HepG2 (cell line): ENCODE measurements around the gene VAPA. TPM values are rescaled to one million over a fixed set of nuclear protein-coding genes. Genes with fewer than 3 reads are reported as not detected.

Experiments used
- ATAC-seq: fragments of 200-7000 bp; cut with Tn5 transposase; 3 replicates; pipeline ENCODE4 v1.9.1; 2020; ENCODE audit warnings: mild to moderate bottlenecking, moderate library complexity
- BruUV-seq: library from RNA; stranded (reverse); fragments of 400-500 nt; replicated peaks from 2 replicates; lab custom pipeline; 2021; lab: Mats Ljungman, UMichigan
- CTCF ChIA-PET: fragments of 300-600 bp; formaldehyde crosslinking; extraction: SDS; loops from one replicate; lab custom pipeline; 2021; ENCODE audit warnings: low total read pairs, inconsistent platforms, low intra/inter-chr PET ratio; lab: Yijun Ruan, JAX
- POLR2A ChIA-PET: fragments of 350-600 bp; sonication (Branson Sonifier 250); formaldehyde crosslinking; loops from one replicate; lab custom pipeline; 2020; ENCODE audit warnings: antibody characterized with exemption, inconsistent platforms; lab: Yijun Ruan, JAX
- DNase-seq: peaks from one replicate; pipeline ENCODE4 v3.0.0-alpha.2; 2015; ENCODE audit warnings: low spot score
- FAIRE-seq: peaks from 3 replicates; lab custom pipeline; 2011; peaks lifted over from hg19 to GRCh38; lab: Jason Lieb, UNC
- H2AFZ ChIP-seq: one replicate; pipeline ENCODE4 v1.6.1; 2011; ENCODE audit warnings: low read length, inconsistent platforms
- H3K27ac ChIP-seq: fragments of 300-600 bp; 3 replicates; pipeline ENCODE4 v1.8.0; 2011; ENCODE audit warnings: mixed run types, mild to moderate bottlenecking, mixed read lengths, low read length, inconsistent platforms; ENCODE audit not compliant: insufficient read depth; ENCODE audit errors: extremely low read length
- H3K27me3 ChIP-seq, 2 experiments: fragments of 200-600 bp in 1 of 2; 2 replicates in 1 of 2; 3 replicates in 1 of 2; pipeline versions ENCODE4 v1.6.0 to v1.8.0; 2011; ENCODE audit warnings: low read length in 2 of 2, mild to moderate bottlenecking in 2 of 2, moderate library complexity in 2 of 2, inconsistent platforms in 1 of 2; ENCODE audit not compliant: insufficient read depth in 2 of 2, control insufficient read depth in 1 of 2
- H3K36me3 ChIP-seq, 2 experiments: fragments of 200-600 bp in 1 of 2; replicated peaks in 1 of 2; 2 replicates in 1 of 2; 3 replicates in 1 of 2; pipeline versions ENCODE4 v1.5.1 to v1.8.0; 2011; ENCODE audit warnings: low read length in 2 of 2, inconsistent platforms in 1 of 2; ENCODE audit not compliant: insufficient read depth in 2 of 2, control insufficient read depth in 1 of 2
- H3K4me1 ChIP-seq: 2 replicates; pipeline ENCODE4 v1.5.1; 2012; ENCODE audit warnings: low read length, inconsistent platforms; ENCODE audit not compliant: insufficient read depth
- H3K4me2 ChIP-seq: 2 replicates; pipeline ENCODE4 v1.6.0; 2011; ENCODE audit warnings: low read depth, low read length, inconsistent platforms
- H3K4me3 ChIP-seq, 3 experiments: fragments of 200-600 bp in 1 of 3; sonication (generic), shearing (Covaris generic) in 1 of 3; replicated peaks in 1 of 3; 2 replicates each; pipeline ENCODE4 v1.5.1; 2011 to 2016; ENCODE audit warnings: low read length in 3 of 3, inconsistent platforms in 2 of 3, low read depth in 2 of 3, mild to moderate bottlenecking in 2 of 3, control low read depth in 1 of 3, mixed read lengths in 1 of 3; ENCODE audit not compliant: insufficient read depth in 1 of 3
- H3K79me2 ChIP-seq: one replicate; pipeline ENCODE4 v1.6.1; 2011; ENCODE audit warnings: low read length, inconsistent platforms; ENCODE audit not compliant: insufficient read depth
- H3K9ac ChIP-seq: 2 replicates; pipeline ENCODE4 v1.6.0; 2011; ENCODE audit warnings: mild to moderate bottlenecking, low read depth, low read length, inconsistent platforms; ENCODE audit not compliant: insufficient read depth
- H3K9me3 ChIP-seq: 2 replicates; pipeline ENCODE4 v1.5.1; 2012; ENCODE audit warnings: mild to moderate bottlenecking, low read length
- H4K20me1 ChIP-seq: 2 replicates; pipeline ENCODE4 v1.6.0; 2011; ENCODE audit warnings: inconsistent platforms, mild to moderate bottlenecking, low read length, moderate library complexity; ENCODE audit not compliant: insufficient read depth
- ATAD3A ChIP-seq: sonication (generic); formaldehyde crosslinking; IDR thresholded peaks from 2 replicates; pipeline ENCODE4 v1.4.0; 2020; ENCODE audit warnings: missing genetic modification reagents
- DPF2 ChIP-seq: sonication (generic); formaldehyde crosslinking; IDR thresholded peaks from 2 replicates; pipeline ENCODE4 v1.4.0; 2020; ENCODE audit warnings: mild to moderate bottlenecking, low read depth, missing genetic modification reagents, borderline replicate concordance
- FOXA1 ChIP-seq, 2 experiments: fragments of 450-650 bp in 1 of 2; sonication (generic) in 1 of 2; formaldehyde crosslinking in 1 of 2; IDR thresholded peaks; 2 replicates each; pipeline versions ENCODE4 v1.4.0 to v1.6.1; 2016 to 2020; ENCODE audit warnings: missing genetic modification reagents in 1 of 2
- IRF2 ChIP-seq: IDR thresholded peaks from 2 replicates; pipeline ENCODE4 v1.6.1; 2018; ENCODE audit warnings: missing genetic modification reagents, missing compliant biosample characterization
- MAFK ChIP-seq, 2 experiments: IDR thresholded peaks in 1 of 2; conservative IDR thresholded peaks in 1 of 2; 2 replicates each; pipeline ENCODE4 v1.6.1; 2011; ENCODE audit warnings: improper control_type of control experiment in 2 of 2, low read length in 2 of 2
- TEF ChIP-seq: sonication (generic); formaldehyde crosslinking; IDR thresholded peaks from 2 replicates; pipeline ENCODE4 v1.5.0; 2020; ENCODE audit warnings: missing genetic modification reagents
- ZFP90 ChIP-seq: sonication (generic); formaldehyde crosslinking; IDR thresholded peaks from 2 replicates; pipeline ENCODE4 v1.8.0; 2022; ENCODE audit warnings: missing genetic modification reagents, mild to moderate bottlenecking, inconsistent platforms, borderline replicate concordance
- ZNF326 ChIP-seq: sonication (generic); formaldehyde crosslinking; IDR thresholded peaks from 2 replicates; pipeline ENCODE4 v1.4.0; 2020; ENCODE audit warnings: missing genetic modification reagents, borderline replicate concordance
- ZNF556 ChIP-seq: sonication (generic); formaldehyde crosslinking; IDR thresholded peaks from 2 replicates; pipeline ENCODE4 v1.4.0; 2020; ENCODE audit warnings: mild to moderate bottlenecking, missing genetic modification reagents, borderline replicate concordance
- ZNF557 ChIP-seq: sonication (generic); formaldehyde crosslinking; IDR thresholded peaks from 2 replicates; pipeline ENCODE4 v1.4.0; 2020; ENCODE audit warnings: missing genetic modification reagents
- ZNF558 ChIP-seq: sonication (generic); formaldehyde crosslinking; IDR thresholded peaks from 2 replicates; pipeline ENCODE4 v1.9.0; 2022; ENCODE audit warnings: mild to moderate bottlenecking, missing genetic modification reagents, borderline replicate concordance
- ZNF766 ChIP-seq: sonication (generic); formaldehyde crosslinking; IDR thresholded peaks from 2 replicates; pipeline ENCODE4 v1.5.0; 2020; ENCODE audit warnings: missing genetic modification reagents, borderline replicate concordance
- ZNF776 ChIP-seq: sonication (generic); formaldehyde crosslinking; IDR thresholded peaks from 2 replicates; pipeline ENCODE4 v1.4.0; 2020; ENCODE audit warnings: mild to moderate bottlenecking, missing genetic modification reagents
- ZNF83 ChIP-seq: sonication (generic); formaldehyde crosslinking; IDR thresholded peaks from 2 replicates; pipeline ENCODE4 v1.4.0; 2020; ENCODE audit warnings: missing genetic modification reagents, mild to moderate bottlenecking, borderline replicate concordance
- WGBS: methylation state at CpG from one replicate; pipeline ENCODE4 v1.1.6; 2017; ENCODE audit warnings: low lambda C conversion rate; 5-methylcytosine and 5-hydroxymethylcytosine counted together
- in situ Hi-C: cut with HindIII; loops from 2 replicates; pipeline ENCODE4 v1.10.0; 2017; ENCODE audit warnings: low pct_unique_long_range_greater_than_20kb; ENCODE audit not compliant: extremely low pct_ligation_motif_present
- intact Hi-C: fragments of 100-400 bp; cut with micrococcal nuclease; formaldehyde crosslinking; loops from one replicate; pipeline ENCODE4 v1.10.0; 2022; ENCODE audit not compliant: unreplicated experiment
- polyA plus RNA-seq, 8 experiments: library from polyadenylated mRNA; depleted of rRNA in 3 of 8; stranded (reverse) in 7 of 8; unstranded in 1 of 8; fragments of >200 nt; fragmentation: Illumina TruSeq in 4 of 8; extraction: Trizol in 4 of 8; gene quantifications; 2 replicates each; pipeline versions ENCODE4 v1.2.1 to v1.2.3, GENCODE V29; 2011 to 2016; ENCODE audit warnings: low read depth in 4 of 8, missing spikeins in 1 of 8, mixed read lengths in 1 of 8; ENCODE audit not compliant: insufficient read depth in 1 of 8
- total RNA-seq, 5 experiments: library from RNA; depleted of rRNA; stranded (reverse); fragments of >200 nt; fragmentation: Illumina TruSeq; extraction: Trizol; gene quantifications; 2 replicates each; pipeline ENCODE4 v1.2.3, GENCODE V29; 2016; ENCODE audit warnings: low read depth in 1 of 5
- TF ChIP-seq, protein P1 (sequence below): sonication (generic); formaldehyde crosslinking; IDR thresholded peaks from 2 replicates; pipeline ENCODE4 v1.4.0; 2020; ENCODE audit warnings: missing genetic modification reagents, borderline replicate concordance
- TF ChIP-seq, protein P2 (sequence below): sonication (generic); formaldehyde crosslinking; IDR thresholded peaks from 2 replicates; pipeline ENCODE4 v1.4.0; 2020; ENCODE audit warnings: missing genetic modification reagents, borderline replicate concordance

The VAPA gene
- total and polyA plus RNA-seq, 2 of the 13 experiments (the other 11 are each of a cell fraction or from before 2014, with no cell fraction given) = 167 to 294 TPM

- no peaks in the 10 kb centered on the region for H3K9me3 ChIP-seq
- intact Hi-C loops (no loop called here), in situ Hi-C loops (no loop called here)
- POLR2A ChIA-PET = no interaction called here
- no peaks in the 10 kb centered on the region for H3K4me1 ChIP-seq
- H2AFZ ChIP-seq = no peak overlapping the region
- no peaks in the 10 kb centered on the region for H3K36me3 ChIP-seq
- DNase-seq (no peak), FAIRE-seq (no peak), ATAC-seq (peak; percentile 31)
- no peak overlapping the region for H3K4me3 ChIP-seq
- H3K79me2 ChIP-seq = no peaks in the 10 kb centered on the region
- H4K20me1 ChIP-seq = no peaks in the 10 kb centered on the region
- BruUV-seq = no TSS peak
- H3K9ac ChIP-seq = no peak overlapping the region
- no peak overlapping the region for H3K4me2 ChIP-seq
- CTCF ChIA-PET = no interaction called here
- H3K27me3 ChIP-seq = no peaks in the 10 kb centered on the region
- no peak overlapping the region for H3K27ac ChIP-seq
- WGBS = 69% methylated on average over 31 of the region's 31 CpGs
- no peak for TF ChIP-seq ZNF326 (CRISPR knock-in tag)
- TF ChIP-seq ZNF558 = no peak
- TF ChIP-seq ZNF776 = no peak
- no peak for TF ChIP-seq FOXA1 (IDR thresholded peaks at IDR 0.05)
- no peak for TF ChIP-seq FOXA1 (CRISPR knock-in tag; IDR thresholded peaks at IDR 0.05)
- TF ChIP-seq ZNF556 (CRISPR knock-in tag) = no peak
- TF ChIP-seq MAFK (conservative IDR thresholded peaks at IDR 0.05 in 1 of 2, IDR thresholded peaks at IDR 0.05 in 1 of 2; ENCODE audit: low read length in 2 of 2) = no peak
- TF ChIP-seq ZNF557 (CRISPR knock-in tag) = no peak
- no peak for TF ChIP-seq ATAD3A (CRISPR knock-in tag)
- TF ChIP-seq, protein P1, sequence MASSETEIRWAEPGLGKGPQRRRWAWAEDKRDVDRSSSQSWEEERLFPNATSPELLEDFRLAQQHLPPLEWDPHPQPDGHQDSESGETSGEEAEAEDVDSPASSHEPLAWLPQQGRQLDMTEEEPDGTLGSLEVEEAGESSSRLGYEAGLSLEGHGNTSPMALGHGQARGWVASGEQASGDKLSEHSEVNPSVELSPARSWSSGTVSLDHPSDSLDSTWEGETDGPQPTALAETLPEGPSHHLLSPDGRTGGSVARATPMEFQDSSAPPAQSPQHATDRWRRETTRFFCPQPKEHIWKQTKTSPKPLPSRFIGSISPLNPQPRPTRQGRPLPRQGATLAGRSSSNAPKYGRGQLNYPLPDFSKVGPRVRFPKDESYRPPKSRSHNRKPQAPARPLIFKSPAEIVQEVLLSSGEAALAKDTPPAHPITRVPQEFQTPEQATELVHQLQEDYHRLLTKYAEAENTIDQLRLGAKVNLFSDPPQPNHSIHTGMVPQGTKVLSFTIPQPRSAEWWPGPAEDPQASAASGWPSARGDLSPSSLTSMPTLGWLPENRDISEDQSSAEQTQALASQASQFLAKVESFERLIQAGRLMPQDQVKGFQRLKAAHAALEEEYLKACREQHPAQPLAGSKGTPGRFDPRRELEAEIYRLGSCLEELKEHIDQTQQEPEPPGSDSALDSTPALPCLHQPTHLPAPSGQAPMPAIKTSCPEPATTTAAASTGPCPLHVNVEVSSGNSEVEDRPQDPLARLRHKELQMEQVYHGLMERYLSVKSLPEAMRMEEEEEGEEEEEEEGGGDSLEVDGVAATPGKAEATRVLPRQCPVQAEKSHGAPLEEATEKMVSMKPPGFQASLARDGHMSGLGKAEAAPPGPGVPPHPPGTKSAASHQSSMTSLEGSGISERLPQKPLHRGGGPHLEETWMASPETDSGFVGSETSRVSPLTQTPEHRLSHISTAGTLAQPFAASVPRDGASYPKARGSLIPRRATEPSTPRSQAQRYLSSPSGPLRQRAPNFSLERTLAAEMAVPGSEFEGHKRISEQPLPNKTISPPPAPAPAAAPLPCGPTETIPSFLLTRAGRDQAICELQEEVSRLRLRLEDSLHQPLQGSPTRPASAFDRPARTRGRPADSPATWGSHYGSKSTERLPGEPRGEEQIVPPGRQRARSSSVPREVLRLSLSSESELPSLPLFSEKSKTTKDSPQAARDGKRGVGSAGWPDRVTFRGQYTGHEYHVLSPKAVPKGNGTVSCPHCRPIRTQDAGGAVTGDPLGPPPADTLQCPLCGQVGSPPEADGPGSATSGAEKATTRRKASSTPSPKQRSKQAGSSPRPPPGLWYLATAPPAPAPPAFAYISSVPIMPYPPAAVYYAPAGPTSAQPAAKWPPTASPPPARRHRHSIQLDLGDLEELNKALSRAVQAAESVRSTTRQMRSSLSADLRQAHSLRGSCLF = no peak
- TF ChIP-seq DPF2 (CRISPR knock-in tag) = no peak
- no peak for TF ChIP-seq ZNF766 (CRISPR knock-in tag)
- no peak for TF ChIP-seq ZFP90
- no peak for TF ChIP-seq ZNF83 (CRISPR knock-in tag)
- TF ChIP-seq TEF (CRISPR knock-in tag) = no peak
- no peak for TF ChIP-seq IRF2 (CRISPR knock-in tag)
- TF ChIP-seq, protein P2, sequence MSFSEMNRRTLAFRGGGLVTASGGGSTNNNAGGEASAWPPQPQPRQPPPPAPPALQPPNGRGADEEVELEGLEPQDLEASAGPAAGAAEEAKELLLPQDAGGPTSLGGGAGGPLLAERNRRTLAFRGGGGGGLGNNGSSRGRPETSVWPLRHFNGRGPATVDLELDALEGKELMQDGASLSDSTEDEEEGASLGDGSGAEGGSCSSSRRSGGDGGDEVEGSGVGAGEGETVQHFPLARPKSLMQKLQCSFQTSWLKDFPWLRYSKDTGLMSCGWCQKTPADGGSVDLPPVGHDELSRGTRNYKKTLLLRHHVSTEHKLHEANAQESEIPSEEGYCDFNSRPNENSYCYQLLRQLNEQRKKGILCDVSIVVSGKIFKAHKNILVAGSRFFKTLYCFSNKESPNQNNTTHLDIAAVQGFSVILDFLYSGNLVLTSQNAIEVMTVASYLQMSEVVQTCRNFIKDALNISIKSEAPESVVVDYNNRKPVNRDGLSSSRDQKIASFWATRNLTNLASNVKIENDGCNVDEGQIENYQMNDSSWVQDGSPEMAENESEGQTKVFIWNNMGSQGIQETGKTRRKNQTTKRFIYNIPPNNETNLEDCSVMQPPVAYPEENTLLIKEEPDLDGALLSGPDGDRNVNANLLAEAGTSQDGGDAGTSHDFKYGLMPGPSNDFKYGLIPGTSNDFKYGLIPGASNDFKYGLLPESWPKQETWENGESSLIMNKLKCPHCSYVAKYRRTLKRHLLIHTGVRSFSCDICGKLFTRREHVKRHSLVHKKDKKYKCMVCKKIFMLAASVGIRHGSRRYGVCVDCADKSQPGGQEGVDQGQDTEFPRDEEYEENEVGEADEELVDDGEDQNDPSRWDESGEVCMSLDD (CRISPR knock-in tag) = no peak
Observed at GRCh38 chr18:9968081-9968848, 54.4 kb downstream of the VAPA start.
